ENCODE results near the gene ARID3B. TPM values are rescaled to one million over a fixed set of nuclear protein-coding genes. Genes with fewer than 3 reads are reported as not detected.

Gene ARID3B
- total RNA-seq, 1 experiment from 2014 or later: 36.1 TPM

DNA sequence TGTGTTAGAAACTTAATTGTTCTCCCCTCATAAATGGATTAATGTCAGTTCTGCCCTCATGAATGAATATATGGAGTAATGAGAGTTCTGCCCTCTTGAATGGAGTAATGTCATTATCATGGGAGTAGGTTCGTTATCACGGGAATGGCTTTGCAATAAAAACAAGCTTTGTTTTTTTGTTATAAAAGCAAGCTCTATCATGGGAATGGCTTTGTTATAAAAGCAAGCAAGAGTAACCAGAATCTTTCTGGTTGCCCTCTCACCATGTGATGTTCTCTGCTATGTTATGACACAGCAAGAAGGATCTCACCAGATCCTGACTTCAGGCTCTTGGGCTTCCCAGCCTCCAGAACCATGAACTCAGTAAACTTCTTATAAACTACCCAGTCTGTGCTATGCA lies 41.7 kb upstream of the ARID3B start:
- H3K36me3 Mint-ChIP-seq (ENCODE audit: insufficient read depth, unreplicated experiment): peaks cover 10% of the 10 kb centered on the region
- H3K4me1 ChIP-seq: no peaks in the 10 kb centered on the region
- no TSS peak for BruUV-seq (replicated peaks)
- no peaks in the 10 kb centered on the region for H3K36me3 ChIP-seq (ENCODE audit: control insufficient read depth, insufficient read depth, low read length)
- no peak overlapping the region for H3K27ac Mint-ChIP-seq (ENCODE audit: unreplicated experiment)
- H3K4me1 Mint-ChIP-seq (ENCODE audit: low read depth, unreplicated experiment): no peaks in the 10 kb centered on the region
- H3K9me3 ChIP-seq: no peaks in the 10 kb centered on the region
- no peak overlapping the region for H3K4me3 ChIP-seq (ENCODE audit: low read depth, low read length)
- CTCF ChIA-PET: interaction anchor here (0.6 kb wide), 1 partner anchor 121 kb away, joined by 4 read pairs; no protein-coding TSS in a partner anchor
- TF ChIP-seq, protein P1, sequence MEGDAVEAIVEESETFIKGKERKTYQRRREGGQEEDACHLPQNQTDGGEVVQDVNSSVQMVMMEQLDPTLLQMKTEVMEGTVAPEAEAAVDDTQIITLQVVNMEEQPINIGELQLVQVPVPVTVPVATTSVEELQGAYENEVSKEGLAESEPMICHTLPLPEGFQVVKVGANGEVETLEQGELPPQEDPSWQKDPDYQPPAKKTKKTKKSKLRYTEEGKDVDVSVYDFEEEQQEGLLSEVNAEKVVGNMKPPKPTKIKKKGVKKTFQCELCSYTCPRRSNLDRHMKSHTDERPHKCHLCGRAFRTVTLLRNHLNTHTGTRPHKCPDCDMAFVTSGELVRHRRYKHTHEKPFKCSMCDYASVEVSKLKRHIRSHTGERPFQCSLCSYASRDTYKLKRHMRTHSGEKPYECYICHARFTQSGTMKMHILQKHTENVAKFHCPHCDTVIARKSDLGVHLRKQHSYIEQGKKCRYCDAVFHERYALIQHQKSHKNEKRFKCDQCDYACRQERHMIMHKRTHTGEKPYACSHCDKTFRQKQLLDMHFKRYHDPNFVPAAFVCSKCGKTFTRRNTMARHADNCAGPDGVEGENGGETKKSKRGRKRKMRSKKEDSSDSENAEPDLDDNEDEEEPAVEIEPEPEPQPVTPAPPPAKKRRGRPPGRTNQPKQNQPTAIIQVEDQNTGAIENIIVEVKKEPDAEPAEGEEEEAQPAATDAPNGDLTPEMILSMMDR (IDR thresholded peaks at IDR 0.05; ENCODE audit: insufficient read depth in 1 of 2, low read depth in 1 of 2, low read length in 1 of 2, severe bottlenecking in 1 of 2, unreplicated experiment in 1 of 2): no peak
- no peak overlapping the region for H3K4me3 Mint-ChIP-seq (ENCODE audit: unreplicated experiment)
- intact Hi-C loops (cut with micrococcal nuclease; ENCODE audit: unreplicated experiment): no loop called here
- no peak for DNase-seq
- no peaks in the 10 kb centered on the region for H3K27me3 ChIP-seq (replicated peaks; ENCODE audit: control insufficient read depth, insufficient read depth, low read length)
- no peaks in the 10 kb centered on the region for H3K27me3 Mint-ChIP-seq (ENCODE audit: insufficient read depth, unreplicated experiment)
- H3K9me3 Mint-ChIP-seq (ENCODE audit: unreplicated experiment): no peaks in the 10 kb centered on the region
- POLR2A ChIA-PET: no interaction called here

DNA sequence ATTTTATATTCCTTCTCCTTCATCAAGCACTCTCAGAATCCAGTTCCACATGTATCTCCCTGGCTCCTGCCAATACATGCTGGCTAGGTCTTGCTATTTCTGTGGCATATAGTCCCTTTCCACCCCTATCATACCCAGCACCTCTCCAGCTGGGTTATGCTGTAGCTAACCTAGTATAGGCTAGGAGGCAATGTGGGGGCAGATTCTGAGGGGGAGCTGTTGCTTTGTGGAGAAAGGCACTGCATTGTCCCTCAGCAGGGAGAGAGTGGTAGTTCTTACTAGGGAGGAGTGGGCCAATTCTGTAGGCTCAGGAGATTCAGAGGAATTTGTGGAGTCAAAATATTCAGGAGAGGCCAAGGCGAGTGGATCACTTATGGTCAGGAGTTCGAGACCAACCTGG lies 40.6 kb upstream of the ARID3B start:
- Mint-ChIP-seq H3K27ac (ENCODE audit: unreplicated experiment) (no peak overlapping the region), H3K4me3 (ENCODE audit: unreplicated experiment) (no peak overlapping the region), H3K9me3 (ENCODE audit: unreplicated experiment) (no peaks in the 10 kb centered on the region), H3K27me3 (ENCODE audit: insufficient read depth, unreplicated experiment) (no peaks in the 10 kb centered on the region), H3K36me3 (ENCODE audit: insufficient read depth, unreplicated experiment) (peaks cover 10% of the 10 kb centered on the region), H3K4me1 (ENCODE audit: low read depth, unreplicated experiment) (no peaks in the 10 kb centered on the region)
- ChIA-PET CTCF (no interaction called here), POLR2A (no interaction called here)
- Histone ChIP-seq H3K9me3 (no peaks in the 10 kb centered on the region), H3K36me3 (ENCODE audit: control insufficient read depth, insufficient read depth, low read length) (no peaks in the 10 kb centered on the region), H3K4me1 (no peaks in the 10 kb centered on the region), H3K4me3 (ENCODE audit: low read depth, low read length) (no peak overlapping the region), H3K27me3 (replicated peaks; ENCODE audit: control insufficient read depth, insufficient read depth, low read length) (no peaks in the 10 kb centered on the region)
- intact Hi-C loops (cut with micrococcal nuclease; ENCODE audit: unreplicated experiment): no loop called here
- TF ChIP-seq, protein P1 (IDR thresholded peaks at IDR 0.05; ENCODE audit: insufficient read depth in 1 of 2, low read depth in 1 of 2, low read length in 1 of 2, severe bottlenecking in 1 of 2, unreplicated experiment in 1 of 2): no peak
- no TSS peak for BruUV-seq (replicated peaks)
- no peak for DNase-seq

DNA sequence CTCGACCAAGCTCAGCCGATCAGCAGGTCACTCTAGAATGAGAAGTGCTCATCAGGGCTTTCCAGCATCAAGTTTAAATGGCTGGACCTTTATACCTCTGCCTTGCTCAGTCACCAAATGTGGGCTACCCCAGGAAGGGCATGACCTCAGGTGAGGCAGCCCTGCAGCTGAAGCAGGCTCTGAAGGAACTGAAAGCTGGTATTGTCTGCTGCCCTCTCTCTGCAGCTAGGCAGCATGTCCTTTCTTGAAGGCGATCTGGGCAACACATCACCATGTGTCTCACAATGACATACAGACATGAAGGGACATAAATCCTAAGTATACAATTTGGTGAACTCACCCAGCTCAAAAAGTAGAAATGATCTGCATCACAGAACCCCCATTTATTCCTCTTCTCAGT lies 38.7 kb upstream of the ARID3B start:
- H3K4me3 Mint-ChIP-seq (ENCODE audit: unreplicated experiment): no peak overlapping the region

More for the DNA sequence above, 38.7 kb upstream of the ARID3B start:
- intact Hi-C loops (cut with micrococcal nuclease; ENCODE audit: unreplicated experiment): loop anchor here (2.0 kb wide), 1 partner anchor 38 kb away; the partner anchor contains the start of gene ARID3B
- Mint-ChIP-seq H3K4me1 (ENCODE audit: low read depth, unreplicated experiment) (no peaks in the 10 kb centered on the region), H3K27ac (ENCODE audit: unreplicated experiment) (no peak overlapping the region), H3K9me3 (ENCODE audit: unreplicated experiment) (no peaks in the 10 kb centered on the region), H3K27me3 (ENCODE audit: insufficient read depth, unreplicated experiment) (no peaks in the 10 kb centered on the region), H3K36me3 (ENCODE audit: insufficient read depth, unreplicated experiment) (peaks cover 10% of the 10 kb centered on the region)
- Histone ChIP-seq H3K27me3 (replicated peaks; ENCODE audit: control insufficient read depth, insufficient read depth, low read length) (no peaks in the 10 kb centered on the region), H3K36me3 (ENCODE audit: control insufficient read depth, insufficient read depth, low read length) (no peaks in the 10 kb centered on the region), H3K9me3 (no peaks in the 10 kb centered on the region), H3K4me3 (ENCODE audit: low read depth, low read length) (no peak overlapping the region), H3K4me1 (no peaks in the 10 kb centered on the region)
- ChIA-PET CTCF (no interaction called here), POLR2A (no interaction called here)
- TF ChIP-seq, protein P1 (IDR thresholded peaks at IDR 0.05; ENCODE audit: insufficient read depth in 1 of 2, low read depth in 1 of 2, low read length in 1 of 2, severe bottlenecking in 1 of 2, unreplicated experiment in 1 of 2): peak in 1 of 2 experiments; percentile 12
- DNase-seq: no peak
- no TSS peak for BruUV-seq (replicated peaks)

All from Caco-2 (cell line).